ENCODE results near the gene ZNF280B.
"Not testable (repeated sequence)": the region's sequence is repeated elsewhere in the genome, so short reads cannot be mapped to it uniquely, and the experiment has no call there.

Gene ZNF280B

GRCh38 chr22:22534604-22535415 lies 26.3 kb upstream of the ZNF280B start:
- no peak for DNase-seq

GRCh38 chr22:22533863-22534262 lies 25.3 kb upstream of the ZNF280B start:
- DNase-seq, result no peak

GRCh38 chr22:22533417-22533816 lies 24.9 kb upstream of the ZNF280B start:
- DNase-seq, result no peak

- DNase-seq, result not testable (repeated sequence)
These were observed 24.1 kb upstream of the ZNF280B start for GRCh38 chr22:22532547-22533071.

GRCh38 chr22:22531770-22532546 lies 23.4 kb upstream of the ZNF280B start:
- no peak for DNase-seq

GRCh38 chr22:22528780-22529179 lies 20.2 kb upstream of the ZNF280B start:
- no peak for DNase-seq

GRCh38 chr22:22527312-22527711 lies 18.8 kb upstream of the ZNF280B start:
- DNase-seq, result no peak

- no peak for DNase-seq
These were observed 17.8 kb upstream of the ZNF280B start for GRCh38 chr22:22526125-22526912.

GRCh38 chr22:22523494-22523893 lies 15.0 kb upstream of the ZNF280B start:
- DNase-seq, result no peak

GRCh38 chr22:22521631-22522030 lies 13.1 kb upstream of the ZNF280B start:
- DNase-seq, result no peak

- no peak for DNase-seq
These were observed 12.4 kb upstream of the ZNF280B start for GRCh38 chr22:22520667-22521602.

- no peak for DNase-seq
These were observed 11.6 kb upstream of the ZNF280B start, which contains the start of gene ZNF280A for GRCh38 chr22:22520020-22520656. Gene ZNF280A (minus strand): TSS chr22:22520270. CDS start chr22:22515630, 4,640 bp downstream.

- DNase-seq, result no peak
These were observed 11.0 kb upstream of the ZNF280B start for GRCh38 chr22:22519591-22519990.

GRCh38 chr22:22516992-22517391 lies 8.4 kb upstream of the ZNF280B start:
- DNase-seq, result no peak

- no peak for DNase-seq
These were observed 7.3 kb upstream of the ZNF280B start for GRCh38 chr22:22515890-22516289.

- DNase-seq, result not testable (repeated sequence)
These were observed 5.9 kb upstream of the ZNF280B start for GRCh38 chr22:22514431-22514830.

GRCh38 chr22:22513619-22514018 lies 5.1 kb upstream of the ZNF280B start:
- DNase-seq, result no peak

GRCh38 chr22:22512951-22513350 lies 4.4 kb upstream of the ZNF280B start:
- no peak for DNase-seq

GRCh38 chr22:22510833-22511232 lies 2.3 kb upstream of the ZNF280B start:
- not testable (repeated sequence) for DNase-seq

- not testable (repeated sequence) for DNase-seq
These were observed 1.4 kb upstream of the ZNF280B start for GRCh38 chr22:22509912-22510311.

GRCh38 chr22:22507743-22508273 lies 734 bp downstream of the ZNF280B start:
- DNase-seq, result no peak
